GM04503 (cell line): ENCODE data around the gene FKBP8.

Experiments
- DNase-seq: peaks from one replicate; pipeline ENCODE4 v3.0.0-alpha.2; 2012; ENCODE audit warnings: low read depth

Gene FKBP8

GRCh38 chr19:18483119-18483890 is 60.1 kb downstream of the FKBP8 start:
- no peak for DNase-seq
